Measurements from ENCODE around the gene MYO5C. TPM values are rescaled to one million over a fixed set of nuclear protein-coding genes. Genes with fewer than 3 reads are reported as not detected.

MYO5C gene
- total and polyA plus RNA-seq, 2 of the 13 experiments (the other 11 are each of a cell fraction or from before 2014, with no cell fraction given): 15.7 to 23.7 TPM

- Histone ChIP-seq H3K36me3 (replicated peaks in 1 of 2; ENCODE audit: control insufficient read depth in 1 of 2, insufficient read depth in 2 of 2, low read length in 2 of 2) (peaks cover 1 to 9% of the 10 kb centered on the region in 2 experiments; a peak in 4 of 5 replicates), H3K4me1 (ENCODE audit: insufficient read depth, low read length) (peaks cover 62% of the 10 kb centered on the region), H4K20me1 (ENCODE audit: insufficient read depth, low read length) (no peaks in the 10 kb centered on the region), H3K9ac (ENCODE audit: insufficient read depth, low read depth, low read length) (no peak overlapping the region), H3K27ac (ENCODE audit: extremely low read length, insufficient read depth, low read length) (no peak overlapping the region), H3K4me2 (ENCODE audit: low read depth, low read length) (no peak overlapping the region), H2AFZ (ENCODE audit: low read length) (no peak overlapping the region), H3K4me3 (replicated peaks in 1 of 3; ENCODE audit: insufficient read depth in 1 of 3, low read depth in 2 of 3, low read length in 3 of 3) (no peak overlapping the region), H3K27me3 (ENCODE audit: control insufficient read depth in 1 of 2, insufficient read depth in 2 of 2, low read length in 2 of 2) (no peaks in the 10 kb centered on the region), H3K79me2 (ENCODE audit: insufficient read depth, low read length) (peaks cover 9% of the 10 kb centered on the region), H3K9me3 (ENCODE audit: low read length) (no peaks in the 10 kb centered on the region)
- POLR2A ChIA-PET: interaction anchor here (0.6 kb wide), 1 partner anchor 70 kb away, joined by 3 read pairs; no protein-coding TSS in a partner anchor
- in situ Hi-C loops (cut with HindIII; ENCODE audit: extremely low pct_ligation_motif_present, low pct_unique_long_range_greater_than_20kb) (no loop called here), intact Hi-C loops (cut with micrococcal nuclease; ENCODE audit: unreplicated experiment) (no loop called here)
- CTCF ChIA-PET (ENCODE audit: low intra/inter-chr PET ratio, low total read pairs): no interaction called here
- BruUV-seq (replicated peaks): no TSS peak
- ATAC-seq (no peak), FAIRE-seq (no peak), DNase-seq (ENCODE audit: low spot score) (no peak)
- 97% methylated on average over 3 of the region's 3 CpGs for WGBS (ENCODE audit: low lambda C conversion rate)
- no peak for TF ChIP-seq EP300 (IDR thresholded peaks at IDR 0.05; ENCODE audit: low read depth in 2 of 2, low read length in 2 of 2)
- no peak for TF ChIP-seq EP300 (CRISPR knock-in tag; IDR thresholded peaks at IDR 0.05; ENCODE audit: borderline replicate concordance)
- no peak for TF ChIP-seq THAP8 (CRISPR knock-in tag; IDR thresholded peaks at IDR 0.05; ENCODE audit: borderline replicate concordance)
- no peak for TF ChIP-seq KMT2B (CRISPR knock-in tag; IDR thresholded peaks at IDR 0.05)
- TF ChIP-seq ZNF33B (CRISPR knock-in tag; IDR thresholded peaks at IDR 0.05): no peak
These were observed 11.4 kb downstream of the MYO5C start for GRCh38 chr15:52284164-52284563.

GRCh38 chr15:52283281-52283680, 12.3 kb downstream of the MYO5C start:
- no peak for TF ChIP-seq ZNF878 (CRISPR knock-in tag; IDR thresholded peaks at IDR 0.05)
- TF ChIP-seq MAFF (IDR thresholded peaks at IDR 0.05; ENCODE audit: low read depth, low read length): 0 out of 2 replicates have a peak, but pooled peaks have one; percentile 5
- BruUV-seq (replicated peaks): no TSS peak
- DNase-seq (ENCODE audit: low spot score) (no peak), ATAC-seq (no peak), FAIRE-seq (no peak)
- Histone ChIP-seq H3K27me3 (ENCODE audit: control insufficient read depth in 1 of 2, insufficient read depth in 2 of 2, low read length in 2 of 2) (no peaks in the 10 kb centered on the region), H3K9me3 (ENCODE audit: low read length) (no peaks in the 10 kb centered on the region), H3K36me3 (replicated peaks in 1 of 2; ENCODE audit: control insufficient read depth in 1 of 2, insufficient read depth in 2 of 2, low read length in 2 of 2) (peaks cover 4 to 18% of the 10 kb centered on the region in 2 experiments; a peak in 4 of 5 replicates), H3K4me3 (replicated peaks in 1 of 3; ENCODE audit: insufficient read depth in 1 of 3, low read depth in 2 of 3, low read length in 3 of 3) (no peak overlapping the region), H2AFZ (ENCODE audit: low read length) (no peak overlapping the region), H3K4me2 (ENCODE audit: low read depth, low read length) (no peak overlapping the region), H4K20me1 (ENCODE audit: insufficient read depth, low read length) (no peaks in the 10 kb centered on the region), H3K4me1 (ENCODE audit: insufficient read depth, low read length) (peaks cover 55% of the 10 kb centered on the region), H3K27ac (ENCODE audit: extremely low read length, insufficient read depth, low read length) (no peak overlapping the region), H3K79me2 (ENCODE audit: insufficient read depth, low read length) (peaks cover 9% of the 10 kb centered on the region), H3K9ac (ENCODE audit: insufficient read depth, low read depth, low read length) (no peak overlapping the region)
- intact Hi-C loops (cut with micrococcal nuclease; ENCODE audit: unreplicated experiment): no loop called here
- in situ Hi-C loops (cut with HindIII; ENCODE audit: extremely low pct_ligation_motif_present, low pct_unique_long_range_greater_than_20kb): no loop called here
- WGBS (ENCODE audit: low lambda C conversion rate): 95% methylated on average over 6 of the region's 6 CpGs
- ChIA-PET POLR2A (no interaction called here), CTCF (ENCODE audit: low intra/inter-chr PET ratio, low total read pairs) (no interaction called here)
